ENCODE results near the gene PTK7.

Gene PTK7

GRCh38 chr6:43146261-43146660 is 70.1 kb downstream of the PTK7 start:
- Mint-ChIP-seq H3K9me3 (no peaks in the 10 kb centered on the region), H3K36me3 (no peaks in the 10 kb centered on the region), H3K27ac (no peak overlapping the region), H3K4me1 (peaks cover 3% of the 10 kb centered on the region), H3K4me3 (no peak overlapping the region), H3K27me3 (peaks cover 5% of the 10 kb centered on the region)
- ATAC-seq (ENCODE audit: low read depth) (no peak), DNase-seq (ENCODE audit: low spot score in 2 of 2) (no peak)

GRCh38 chr6:43146709-43147688 is 70.9 kb downstream of the PTK7 start:
- Mint-ChIP-seq H3K9me3 (no peaks in the 10 kb centered on the region), H3K4me1 (peaks cover 3% of the 10 kb centered on the region), H3K4me3 (no peak overlapping the region), H3K36me3 (no peaks in the 10 kb centered on the region), H3K27ac (no peak overlapping the region), H3K27me3 (peaks cover 5% of the 10 kb centered on the region)
- ATAC-seq (ENCODE audit: low read depth) (no peak), DNase-seq (ENCODE audit: low spot score in 2 of 2) (no peak)

GRCh38 chr6:43147691-43148477 is 71.8 kb downstream of the PTK7 start:
- H3K4me3 Mint-ChIP-seq: no peak overlapping the region
- no peaks in the 10 kb centered on the region for H3K9me3 Mint-ChIP-seq
- ATAC-seq (ENCODE audit: low read depth) (no peak), DNase-seq (ENCODE audit: low spot score in 2 of 2) (no peak)
- no peaks in the 10 kb centered on the region for H3K36me3 Mint-ChIP-seq
- H3K4me1 Mint-ChIP-seq: peaks cover 3% of the 10 kb centered on the region
- H3K27me3 Mint-ChIP-seq: peaks cover 5% of the 10 kb centered on the region
- no peak overlapping the region for H3K27ac Mint-ChIP-seq

DNA sequence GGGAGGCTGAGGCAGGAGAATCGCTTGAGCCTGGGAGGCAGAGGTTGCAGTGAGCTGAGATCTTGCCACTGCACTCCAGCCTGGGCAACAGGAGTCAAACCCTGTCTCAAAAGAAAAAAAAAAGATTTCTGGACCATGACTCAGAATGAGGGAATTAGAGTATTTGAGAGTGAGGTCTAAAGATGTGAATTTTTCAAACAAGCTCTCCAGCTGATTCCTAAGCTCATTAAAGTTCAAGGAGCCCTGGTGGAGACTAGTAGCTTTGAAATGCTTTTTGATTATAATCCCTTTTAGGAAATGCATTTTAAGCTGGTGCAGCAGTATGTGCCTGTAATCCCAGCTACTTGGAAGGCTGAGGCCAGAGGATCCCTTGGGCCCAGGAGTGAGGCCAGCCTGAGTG is 73.2 kb downstream of the PTK7 start:
- no peak overlapping the region for H3K4me3 Mint-ChIP-seq
- H3K27ac Mint-ChIP-seq: no peak overlapping the region
- H3K4me1 Mint-ChIP-seq: no peaks in the 10 kb centered on the region
- no peaks in the 10 kb centered on the region for H3K36me3 Mint-ChIP-seq
- peaks cover 5% of the 10 kb centered on the region for H3K27me3 Mint-ChIP-seq
- H3K9me3 Mint-ChIP-seq: no peaks in the 10 kb centered on the region
- DNase-seq (ENCODE audit: low spot score in 2 of 2): no peak
- ATAC-seq (ENCODE audit: low read depth): no peak

DNA sequence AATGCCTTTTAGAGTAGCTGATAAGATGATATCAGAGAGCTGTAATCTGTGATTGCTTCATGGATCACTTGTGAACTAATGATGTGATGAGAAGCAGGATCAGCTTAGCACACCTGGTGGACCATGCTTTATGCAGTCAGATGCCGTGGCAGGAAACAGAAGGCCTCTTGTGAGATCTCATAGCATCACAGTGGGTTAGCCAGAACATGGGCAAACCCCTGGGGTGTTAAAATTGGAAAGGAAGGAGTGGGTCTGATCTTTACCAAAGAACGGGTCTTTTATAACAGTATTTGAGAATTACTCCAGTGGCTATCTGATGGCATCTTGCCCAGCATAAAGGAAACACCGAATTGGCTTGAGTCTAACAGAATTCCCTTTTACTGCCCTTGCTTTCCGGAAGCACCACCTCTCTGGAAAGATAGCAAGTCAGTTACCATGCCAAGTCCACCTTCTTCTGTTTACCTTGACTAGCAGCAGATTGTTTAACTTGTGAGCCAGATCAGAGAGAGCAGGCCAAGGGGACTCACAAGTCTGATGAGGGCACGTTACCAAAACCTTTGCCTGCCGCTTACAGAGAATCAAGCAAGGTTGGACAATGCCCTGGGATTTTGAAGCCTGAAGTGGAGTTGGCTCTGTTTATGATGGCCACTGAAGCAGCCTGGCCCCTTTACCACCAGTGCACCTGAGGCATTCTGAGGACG is 74.1 kb downstream of the PTK7 start:
- no peak overlapping the region for H3K27ac Mint-ChIP-seq
- no peak overlapping the region for H3K4me3 Mint-ChIP-seq
- H3K4me1 Mint-ChIP-seq: no peaks in the 10 kb centered on the region
- H3K27me3 Mint-ChIP-seq: peaks cover 4% of the 10 kb centered on the region
- H3K36me3 Mint-ChIP-seq: no peaks in the 10 kb centered on the region
- ATAC-seq (ENCODE audit: low read depth): no peak
- no peaks in the 10 kb centered on the region for H3K9me3 Mint-ChIP-seq
- DNase-seq (ENCODE audit: low spot score in 2 of 2): no peak

DNA sequence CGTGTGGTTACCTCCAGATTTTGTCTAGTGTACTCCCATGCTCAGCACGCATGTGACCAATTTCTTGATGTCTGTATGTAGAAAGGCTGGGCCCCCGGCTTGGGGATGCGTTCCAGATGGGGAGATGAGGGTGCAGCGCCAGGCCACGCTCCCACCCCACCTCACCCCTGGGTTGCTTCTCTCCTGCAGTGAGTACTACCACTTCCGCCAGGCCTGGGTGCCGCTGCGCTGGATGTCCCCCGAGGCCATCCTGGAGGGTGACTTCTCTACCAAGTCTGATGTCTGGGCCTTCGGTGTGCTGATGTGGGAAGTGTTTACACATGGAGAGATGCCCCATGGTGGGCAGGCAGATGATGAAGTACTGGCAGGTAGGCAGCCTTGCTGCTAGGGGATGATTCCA is 83.5 kb downstream of the PTK7 start:
- Mint-ChIP-seq H3K27ac (no peak overlapping the region), H3K4me1 (no peaks in the 10 kb centered on the region), H3K4me3 (no peak overlapping the region), H3K36me3 (no peaks in the 10 kb centered on the region), H3K9me3 (no peaks in the 10 kb centered on the region), H3K27me3 (no peaks in the 10 kb centered on the region)
- ATAC-seq (ENCODE audit: low read depth) (no peak), DNase-seq (ENCODE audit: low spot score in 2 of 2) (no peak)

- Mint-ChIP-seq H3K4me1 (no peaks in the 10 kb centered on the region), H3K27ac (no peak overlapping the region), H3K4me3 (no peak overlapping the region), H3K36me3 (no peaks in the 10 kb centered on the region), H3K27me3 (no peaks in the 10 kb centered on the region), H3K9me3 (no peaks in the 10 kb centered on the region)
- ATAC-seq (ENCODE audit: low read depth) (no peak), DNase-seq (ENCODE audit: low spot score in 2 of 2) (no peak)
Observed at GRCh38 chr6:43163899-43164298, 87.8 kb downstream of the PTK7 start.

- Mint-ChIP-seq H3K36me3 (no peaks in the 10 kb centered on the region), H3K4me3 (peak overlapping the region; percentile 91), H3K4me1 (peaks cover 27% of the 10 kb centered on the region), H3K9me3 (no peaks in the 10 kb centered on the region), H3K27me3 (no peaks in the 10 kb centered on the region), H3K27ac (peak overlapping the region; percentile 89)
- DNase-seq (ENCODE audit: low spot score in 2 of 2) (peak in 1 of 2 donors; percentile 28), ATAC-seq (ENCODE audit: low read depth) (no peak)
Observed at GRCh38 chr6:43170417-43170930, 94.4 kb downstream of the PTK7 start.

DNA sequence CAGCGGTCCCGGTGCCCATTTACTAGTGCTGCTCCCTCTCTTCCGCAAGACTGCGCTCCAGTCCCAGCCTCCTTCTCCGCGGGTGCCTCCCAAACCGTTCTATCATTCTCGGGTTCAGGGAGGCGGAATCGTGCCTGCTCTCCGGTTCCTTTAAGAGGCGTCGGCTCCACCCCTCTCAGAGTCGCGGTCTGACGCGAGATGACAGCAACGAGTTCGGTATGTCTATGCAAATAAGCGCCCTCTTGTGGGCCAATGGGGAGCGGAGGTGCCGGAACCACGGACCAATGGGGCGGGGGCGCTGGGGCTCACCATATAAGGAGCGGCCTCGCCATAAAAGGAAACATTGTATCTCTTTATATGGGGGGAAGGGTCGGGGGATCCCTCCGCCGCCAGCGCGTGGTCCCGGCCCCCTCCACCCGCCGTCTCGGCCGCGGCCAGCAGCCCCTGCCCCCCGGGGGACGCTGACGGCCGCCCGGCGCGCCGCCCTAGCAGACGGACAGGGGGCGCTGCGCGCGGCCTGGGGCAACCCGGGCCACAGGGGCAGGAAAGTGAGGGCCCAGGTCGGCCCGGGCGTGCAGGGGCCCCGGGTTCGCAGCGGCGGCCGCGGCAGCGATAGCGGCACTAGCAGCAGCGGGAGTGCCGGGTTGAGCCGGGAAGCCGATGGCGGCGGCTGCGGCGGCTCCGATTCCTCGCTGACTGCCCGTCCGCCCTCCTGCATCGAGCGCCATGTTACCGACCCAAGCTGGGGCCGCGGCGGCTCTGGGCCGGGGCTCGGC is 95.0 kb downstream of the PTK7 start, which contains the start of gene SRF:
Gene SRF, plus strand, starts transcription at position 339 of the 776 bp plus-strand sequence. Its CDS starts 388 bp downstream, at position 727.
- no peaks in the 10 kb centered on the region for H3K9me3 Mint-ChIP-seq
- ATAC-seq (ENCODE audit: low read depth): peak; percentile 69
- peaks cover 1% of the 10 kb centered on the region for H3K36me3 Mint-ChIP-seq
- peak; percentile 97 to 98 for DNase-seq (ENCODE audit: low spot score in 2 of 2)
- H3K27me3 Mint-ChIP-seq: no peaks in the 10 kb centered on the region
- peaks cover 28% of the 10 kb centered on the region for H3K4me1 Mint-ChIP-seq
- H3K27ac Mint-ChIP-seq: peak within 1 kb of the TSS; percentile 91
- H3K4me3 Mint-ChIP-seq: peak within 1 kb of the TSS; percentile 91

- H3K27ac Mint-ChIP-seq: peak overlapping the region; percentile 91
- H3K36me3 Mint-ChIP-seq: peaks cover 3% of the 10 kb centered on the region
- peak; percentile 2 for ATAC-seq (ENCODE audit: low read depth)
- peak in 1 of 2 donors; percentile 30 for DNase-seq (ENCODE audit: low spot score in 2 of 2)
- H3K4me1 Mint-ChIP-seq: peaks cover 29% of the 10 kb centered on the region
- H3K4me3 Mint-ChIP-seq: peak overlapping the region; percentile 91
- no peaks in the 10 kb centered on the region for H3K9me3 Mint-ChIP-seq
- no peaks in the 10 kb centered on the region for H3K27me3 Mint-ChIP-seq
Observed at GRCh38 chr6:43171707-43172103, 95.6 kb downstream of the PTK7 start.

DNA sequence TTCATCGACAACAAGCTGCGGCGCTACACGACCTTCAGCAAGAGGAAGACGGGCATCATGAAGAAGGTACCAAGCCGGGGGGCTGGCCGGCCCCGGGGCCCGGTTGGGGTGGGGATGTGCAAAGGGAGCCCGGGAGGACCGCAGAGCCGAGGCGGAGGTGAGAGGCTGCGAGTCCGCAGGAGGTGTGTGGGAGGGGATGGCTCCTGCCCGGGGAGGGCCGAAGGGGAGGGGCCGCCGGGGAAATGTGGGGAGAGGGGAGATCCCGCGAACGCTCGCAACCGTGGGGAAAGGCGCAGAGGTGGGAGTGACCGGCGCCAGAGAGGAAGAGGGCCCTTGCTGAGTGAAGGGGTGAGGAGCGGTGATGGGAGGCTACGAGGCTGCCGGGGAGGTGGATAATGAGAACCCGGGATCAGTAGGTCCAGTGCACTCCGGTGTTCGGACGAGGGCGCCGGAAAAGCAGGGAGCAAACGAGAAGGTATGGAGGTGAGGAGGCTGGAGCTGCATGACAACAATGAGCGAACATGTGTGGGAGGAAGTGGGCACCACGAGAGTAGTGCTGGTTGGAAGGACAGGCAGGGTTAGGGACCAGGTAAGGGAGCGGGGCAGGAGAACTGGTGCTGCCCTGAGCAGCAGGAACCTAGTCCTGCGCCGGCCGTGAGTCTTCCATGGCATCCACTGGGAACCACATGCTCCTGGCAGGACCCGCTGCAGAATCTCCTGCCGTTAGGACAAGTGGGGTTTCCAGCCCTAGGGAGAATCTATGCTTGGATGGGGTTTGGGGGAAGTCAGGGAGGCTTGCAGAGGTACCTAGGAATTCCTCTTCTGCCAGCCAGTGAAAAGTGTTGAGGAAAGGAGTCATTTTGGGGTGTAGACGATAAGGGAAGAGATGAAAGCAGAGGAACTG is 96.2 kb downstream of the PTK7 start:
- H3K27me3 Mint-ChIP-seq: no peaks in the 10 kb centered on the region
- peaks cover 3% of the 10 kb centered on the region for H3K36me3 Mint-ChIP-seq
- H3K4me1 Mint-ChIP-seq: peaks cover 29% of the 10 kb centered on the region
- H3K4me3 Mint-ChIP-seq: peak overlapping the region; percentile 83
- no peaks in the 10 kb centered on the region for H3K9me3 Mint-ChIP-seq
- DNase-seq (ENCODE audit: low spot score in 2 of 2): peak in 1 of 2 donors; percentile 25
- H3K27ac Mint-ChIP-seq: peak overlapping the region; percentile 91
- ATAC-seq (ENCODE audit: low read depth): no peak

DNA sequence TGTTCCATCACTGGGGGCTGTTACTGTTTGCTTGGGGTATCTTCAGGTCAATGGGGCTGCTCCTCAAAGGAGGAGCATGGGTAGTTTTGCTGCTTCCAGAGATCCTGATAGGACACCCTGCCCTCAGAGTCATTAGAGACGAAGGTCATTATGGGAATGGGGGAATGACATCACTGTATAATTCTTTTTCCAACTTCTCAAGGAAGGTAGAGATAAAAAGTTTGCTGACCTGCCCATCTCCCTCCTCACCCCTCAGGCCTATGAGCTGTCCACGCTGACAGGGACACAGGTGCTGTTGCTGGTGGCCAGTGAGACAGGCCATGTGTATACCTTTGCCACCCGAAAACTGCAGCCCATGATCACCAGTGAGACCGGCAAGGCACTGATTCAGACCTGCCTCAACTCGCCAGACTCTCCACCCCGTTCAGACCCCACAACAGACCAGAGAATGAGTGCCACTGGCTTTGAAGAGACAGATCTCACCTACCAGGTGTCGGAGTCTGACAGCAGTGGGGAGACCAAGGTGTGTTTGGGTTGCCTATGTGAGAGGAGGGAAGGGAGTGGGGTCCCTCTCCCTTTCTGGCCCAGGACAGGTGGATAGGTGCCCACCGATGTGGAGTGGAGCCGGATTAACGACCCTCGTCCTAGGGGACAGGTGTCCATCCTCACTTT is 97.6 kb downstream of the PTK7 start:
- Mint-ChIP-seq H3K4me3 (peak overlapping the region; percentile 75), H3K9me3 (no peaks in the 10 kb centered on the region), H3K36me3 (peaks cover 8% of the 10 kb centered on the region), H3K27me3 (no peaks in the 10 kb centered on the region), H3K27ac (peak overlapping the region; percentile 92), H3K4me1 (peaks cover 29% of the 10 kb centered on the region)
- DNase-seq (ENCODE audit: low spot score in 2 of 2) (no peak), ATAC-seq (ENCODE audit: low read depth) (no peak)
